NCI-H2171 treated with DMSO at 0.1 percent for 48 hours (cell line): ENCODE measurements around the gene GFOD2.

ENCODE experiments used
- DNase-seq: peaks from one replicate; lab custom pipeline; 2025; lab: John Stamatoyannopoulos, UW

Gene GFOD2

DNA sequence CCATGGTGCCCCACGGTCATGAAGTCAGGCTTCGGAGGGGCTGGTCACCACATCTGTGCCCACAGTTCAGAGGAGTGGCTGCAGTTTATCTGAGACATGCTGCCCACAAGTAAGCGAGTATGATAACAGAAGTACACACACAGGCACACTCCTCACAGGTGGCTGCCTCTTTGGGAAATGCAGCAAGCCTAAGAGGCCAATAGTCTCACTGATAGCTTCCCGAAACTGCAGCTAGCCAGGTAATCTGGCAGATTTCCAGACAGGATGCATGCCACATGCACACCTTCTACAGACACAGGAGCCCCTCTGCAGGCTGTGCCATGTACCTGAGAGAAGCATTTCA lies 12.6 kb upstream of the GFOD2 start:
- no peak for DNase-seq

DNA sequence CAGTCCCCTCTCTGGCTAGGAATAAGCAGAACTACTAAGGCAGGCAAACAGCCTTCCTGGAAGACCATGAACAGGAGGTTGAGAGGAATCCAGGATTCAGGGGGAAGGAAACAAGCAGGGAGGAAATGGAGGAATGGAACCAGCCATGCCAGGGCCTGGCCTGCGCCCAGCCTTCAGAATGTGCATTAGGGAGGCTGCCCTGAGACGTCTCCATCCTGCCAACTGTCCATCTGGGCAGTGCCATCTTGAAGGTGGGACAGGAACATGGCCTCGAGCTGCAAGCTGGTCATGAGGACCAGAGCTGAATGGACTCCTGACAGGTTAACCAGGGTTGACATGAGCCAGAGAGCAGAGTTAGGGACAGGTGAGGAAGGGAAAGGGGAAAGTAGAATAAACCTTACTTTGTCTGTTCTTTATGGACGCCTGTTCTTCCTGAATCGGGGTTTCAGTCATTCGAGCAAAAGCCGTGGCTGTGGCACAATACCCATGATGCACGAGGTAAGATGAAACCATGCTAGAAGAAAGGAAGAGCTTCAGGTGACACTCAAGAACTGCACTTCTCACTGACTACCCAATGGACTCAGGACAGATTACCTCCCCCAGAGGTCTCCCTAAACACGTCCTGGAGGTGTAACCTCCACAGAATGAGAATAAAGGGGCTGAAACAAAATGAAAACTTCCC lies 12.1 kb upstream of the GFOD2 start:
- DNase-seq = no peak

DNA sequence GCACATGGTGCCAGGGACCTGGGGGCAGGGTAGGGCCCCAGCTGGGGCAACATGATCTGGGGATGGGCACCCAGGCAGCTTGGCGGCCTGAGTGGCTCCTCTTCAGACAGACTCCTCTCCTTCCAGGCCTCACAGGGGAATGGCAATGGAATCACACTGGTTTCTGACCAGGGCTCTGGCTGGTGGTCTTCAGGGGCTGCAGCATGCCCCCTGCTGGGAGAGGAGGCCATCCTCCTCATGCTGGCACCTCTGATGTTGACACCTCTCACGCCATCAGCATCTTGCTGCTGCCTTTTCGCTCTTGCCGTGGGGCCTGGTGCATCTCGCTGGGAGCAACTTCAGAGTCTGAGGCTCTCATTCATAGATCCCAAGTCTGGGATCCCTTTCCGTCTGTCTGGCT lies 11.2 kb upstream of the GFOD2 start:
- DNase-seq = no peak

DNA sequence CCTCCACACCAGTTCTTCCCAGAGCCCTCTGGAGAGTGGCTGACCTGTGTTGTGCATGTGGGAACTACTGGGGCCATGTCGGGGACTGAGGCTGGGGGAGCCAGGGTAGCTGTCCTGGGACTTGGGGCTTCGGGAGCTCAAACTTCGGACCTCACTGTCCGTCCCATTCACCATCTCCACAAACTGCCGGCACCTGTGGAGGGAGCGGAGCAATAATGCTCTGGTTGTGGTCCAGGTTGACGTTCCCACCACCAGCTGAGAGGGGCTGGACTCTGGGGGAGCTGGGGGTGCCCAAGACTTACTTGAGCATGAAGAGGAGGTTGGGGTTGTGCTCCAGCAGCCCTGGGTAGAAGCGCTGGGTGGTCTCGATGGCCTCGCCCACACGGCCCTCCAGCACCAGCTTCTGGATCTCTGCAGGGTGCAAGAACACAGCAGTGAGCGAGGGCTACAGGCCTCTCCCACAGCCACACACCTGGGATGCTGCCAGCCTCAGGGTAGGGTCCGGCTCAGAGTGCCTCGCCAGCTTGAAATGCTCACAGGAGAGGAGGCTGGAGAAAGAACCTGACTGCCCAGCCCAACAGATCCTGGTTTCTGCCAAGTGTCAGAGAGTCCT lies 10.6 kb upstream of the GFOD2 start:
- DNase-seq = no peak

DNA sequence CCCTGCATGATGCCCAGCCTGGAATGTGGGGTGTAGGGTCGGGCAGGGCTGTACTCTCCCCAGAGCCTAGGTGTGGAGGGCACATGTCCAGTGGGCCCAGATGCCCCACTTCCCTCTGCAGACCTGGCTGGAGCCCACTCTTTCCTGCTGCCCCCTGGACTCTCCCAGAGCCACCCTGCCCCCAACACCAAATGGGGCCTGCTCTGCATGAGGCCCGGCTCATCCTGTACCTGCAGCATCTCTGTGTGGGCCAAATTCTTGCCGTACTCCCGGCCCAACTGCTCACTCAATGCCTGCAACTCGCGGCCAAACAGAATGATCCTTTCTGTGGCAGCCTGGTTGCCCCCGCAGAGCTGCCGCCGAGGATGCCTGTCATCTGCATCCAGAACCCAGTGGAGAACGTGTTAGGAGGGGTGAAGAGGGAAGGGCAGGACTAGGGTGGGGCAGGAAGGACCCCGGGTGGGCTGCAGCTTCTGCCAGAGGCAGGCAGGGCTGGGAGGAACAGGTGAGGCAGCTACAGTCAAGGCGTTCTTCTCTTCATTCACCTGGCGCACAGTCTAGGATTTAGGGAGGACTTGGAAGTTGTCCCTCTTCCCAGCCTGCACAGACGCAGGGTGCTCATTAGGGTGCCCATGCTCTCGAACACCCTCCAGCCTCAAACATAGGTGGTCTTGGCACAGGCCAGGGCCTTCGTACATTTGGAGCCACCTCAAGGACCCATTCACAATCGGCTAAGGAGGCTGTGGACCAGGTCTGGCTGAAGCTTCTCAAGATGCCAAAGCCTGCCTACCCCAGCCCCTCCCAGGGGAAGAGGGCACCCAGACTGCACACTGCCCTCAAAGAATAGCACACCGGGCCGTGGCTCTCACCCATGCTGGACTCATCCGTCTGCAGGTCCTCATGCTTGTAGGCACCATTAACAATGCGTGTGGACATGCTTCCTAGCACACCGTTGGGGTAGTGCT lies 8.7 kb upstream of the GFOD2 start:
- DNase-seq = no peak

DNA sequence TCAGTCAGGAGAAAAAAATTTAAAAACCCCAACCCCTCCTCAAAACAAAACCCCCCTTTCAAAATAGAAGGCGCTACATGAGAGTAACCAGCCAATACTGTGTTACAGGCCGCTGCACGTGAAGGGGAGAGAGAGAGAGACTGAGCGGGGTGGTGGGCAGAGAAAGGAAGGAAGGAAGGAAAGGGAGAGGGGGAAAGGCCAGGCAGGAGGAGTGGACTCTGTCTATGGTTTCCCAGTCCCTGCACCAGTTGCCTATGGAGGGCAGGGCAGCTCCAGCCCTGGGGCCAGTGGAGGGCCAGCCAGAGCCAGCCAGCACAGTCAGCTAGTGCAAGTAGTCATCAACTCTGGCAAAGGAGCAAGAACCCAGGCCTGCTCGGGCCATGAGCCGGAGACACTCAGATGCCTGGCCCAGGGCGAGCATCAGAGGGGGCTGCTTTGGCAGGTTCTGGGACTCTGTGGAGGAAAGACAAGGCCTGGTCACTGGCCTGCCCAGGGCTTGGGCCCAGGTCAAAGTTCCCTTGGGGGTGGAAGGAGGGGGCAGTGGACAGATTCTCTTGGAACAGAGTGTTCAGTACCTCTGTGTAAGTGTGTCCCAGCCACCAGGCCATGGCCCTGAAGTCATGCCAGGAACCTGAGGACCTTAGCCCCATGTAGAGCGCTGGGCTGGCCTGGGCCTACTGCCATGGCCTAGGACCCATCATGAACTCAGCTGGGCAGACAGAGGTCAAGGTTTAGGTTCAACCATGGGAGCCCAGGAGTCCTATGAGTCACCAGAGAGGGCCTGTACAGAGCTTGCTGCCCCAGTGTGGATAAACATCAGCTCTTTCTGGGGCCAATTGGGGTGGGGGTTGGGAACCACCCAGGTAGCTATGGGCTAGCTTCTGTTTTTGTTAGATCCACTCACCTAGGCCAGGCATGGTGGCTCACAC lies 7.3 kb upstream of the GFOD2 start:
- DNase-seq = no peak

DNA sequence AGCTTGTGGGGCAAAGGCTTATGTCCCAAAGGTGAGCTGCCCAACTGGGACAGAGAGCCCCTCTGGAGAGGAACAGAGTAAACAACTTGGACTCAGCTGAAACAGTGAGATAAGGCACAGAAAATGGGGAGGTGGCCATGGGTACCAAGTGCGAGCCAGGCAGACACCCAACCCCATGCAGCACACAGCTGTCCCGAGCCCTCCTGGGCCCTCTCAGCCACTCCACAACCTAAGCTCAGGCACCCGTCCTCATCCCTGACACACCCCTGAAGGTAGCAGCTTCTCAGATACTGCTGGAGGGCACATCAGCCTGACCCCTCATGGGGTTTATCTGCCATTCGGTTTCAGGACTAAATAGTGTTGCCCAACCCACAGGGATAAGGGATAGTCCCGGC lies 4.8 kb upstream of the GFOD2 start:
- DNase-seq = no peak

DNA sequence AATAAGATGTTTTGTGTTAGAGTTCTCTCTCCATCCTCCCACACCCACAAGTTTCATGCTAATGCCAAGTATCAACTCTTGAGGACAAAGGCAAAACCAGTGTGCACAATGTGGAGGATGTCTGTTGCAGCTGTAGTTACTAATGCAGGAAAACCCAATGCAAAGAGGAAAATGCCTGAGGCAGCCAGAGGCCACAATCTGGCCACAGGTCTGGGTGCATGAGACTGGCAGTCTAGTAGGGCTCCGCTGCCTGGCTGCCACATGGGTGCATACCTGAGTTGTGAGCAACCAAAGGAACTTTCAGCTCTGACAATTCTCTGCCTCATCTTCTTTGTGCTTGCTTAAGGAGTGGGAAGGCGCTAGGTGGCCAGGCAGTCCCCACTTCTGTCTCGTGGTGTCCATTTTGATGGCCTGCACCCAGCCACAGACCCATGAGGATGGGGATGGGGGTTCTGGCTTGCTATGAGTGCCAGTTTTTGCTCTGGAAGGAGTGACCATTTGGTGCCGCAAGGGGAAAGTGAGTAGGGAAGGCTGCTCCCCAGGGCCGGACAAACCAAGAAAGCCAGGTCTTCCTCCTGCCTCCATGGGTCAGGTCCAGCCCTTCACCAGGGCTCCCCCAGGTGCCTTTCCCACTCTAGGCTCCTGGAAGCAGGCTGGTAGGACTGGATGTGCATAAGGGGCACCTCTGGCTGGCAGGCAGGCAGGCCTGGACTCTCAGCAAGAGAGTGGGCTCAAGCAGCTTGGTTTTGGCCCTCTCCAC lies 4.2 kb upstream of the GFOD2 start:
- no peak for DNase-seq

DNA sequence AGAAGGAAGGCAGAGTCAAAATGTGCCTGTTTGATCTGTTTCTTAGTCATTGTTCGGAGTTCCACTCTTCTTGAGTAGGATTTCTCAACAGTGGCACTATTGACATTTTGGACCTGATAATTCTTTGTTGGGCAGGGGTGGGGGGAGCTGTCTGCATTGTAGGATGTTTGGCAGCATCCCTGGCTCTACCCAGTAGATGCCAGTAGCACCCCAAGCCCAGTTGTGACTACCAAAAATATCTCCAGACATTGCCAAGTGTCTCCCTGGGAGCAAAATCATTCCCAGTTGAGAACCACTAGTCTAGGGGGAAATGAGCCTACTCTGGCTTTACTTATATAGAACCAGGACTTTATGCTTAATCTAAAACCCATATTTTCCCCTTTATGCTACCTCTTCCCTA lies 1.1 kb upstream of the GFOD2 start:
- no peak for DNase-seq

DNA sequence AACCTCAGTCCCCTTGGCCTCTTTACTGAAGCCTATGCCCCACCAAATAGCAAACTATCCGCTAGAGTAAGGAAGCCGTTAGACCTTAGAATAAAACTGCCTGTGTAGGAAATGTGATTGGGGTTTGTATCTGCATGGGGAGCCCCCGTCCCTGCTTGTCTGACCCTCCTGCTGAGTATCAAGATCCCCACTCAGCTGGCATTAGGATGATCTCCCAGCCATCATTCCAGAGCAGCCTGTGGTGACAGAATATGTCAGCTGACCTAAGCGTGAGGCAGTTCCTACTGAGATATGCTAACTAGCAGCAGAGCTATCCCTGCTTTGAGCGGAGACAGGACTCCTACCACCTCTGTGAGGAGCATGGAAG lies 645 bp upstream of the GFOD2 start:
- peak; percentile 30 for DNase-seq

DNA sequence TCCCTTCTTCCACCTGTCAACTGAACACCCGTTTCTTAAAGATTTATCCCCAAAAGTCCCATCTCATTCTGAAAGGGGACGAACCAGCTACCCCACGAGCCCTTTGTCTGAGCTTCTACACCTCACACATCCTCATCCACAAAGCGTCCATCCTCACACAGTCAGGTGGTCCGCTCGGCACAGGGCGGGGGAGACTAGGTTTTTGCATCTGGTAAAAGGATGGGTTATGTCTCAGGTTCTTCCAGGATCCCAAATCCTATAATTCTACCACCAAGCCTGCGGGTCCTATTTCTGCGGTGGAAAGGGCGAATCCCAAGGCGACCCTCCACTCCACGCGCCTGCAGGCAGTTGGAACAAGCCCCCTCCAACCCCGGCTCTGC lies 458 bp downstream of the GFOD2 start:
- peak; percentile 29 for DNase-seq

DNA sequence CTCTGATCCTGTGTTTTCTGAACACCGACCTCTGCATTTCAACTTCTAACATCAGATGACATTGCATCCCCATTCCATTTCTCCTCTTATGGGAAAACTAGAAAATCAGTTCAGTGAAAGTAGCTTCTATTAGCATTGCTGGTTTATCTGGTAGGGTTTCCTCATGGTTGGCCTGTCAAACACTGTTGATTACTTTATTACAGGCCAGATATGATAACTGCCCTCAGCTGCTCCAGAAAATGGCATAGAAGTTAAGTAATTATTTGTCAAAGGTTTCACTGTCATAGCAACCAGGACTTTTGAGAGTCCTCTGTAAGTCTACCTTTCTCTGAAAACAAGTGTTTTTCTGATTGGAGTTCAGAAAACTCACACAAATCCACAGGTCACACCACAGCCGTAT lies 3.0 kb downstream of the GFOD2 start:
- no peak for DNase-seq

DNA sequence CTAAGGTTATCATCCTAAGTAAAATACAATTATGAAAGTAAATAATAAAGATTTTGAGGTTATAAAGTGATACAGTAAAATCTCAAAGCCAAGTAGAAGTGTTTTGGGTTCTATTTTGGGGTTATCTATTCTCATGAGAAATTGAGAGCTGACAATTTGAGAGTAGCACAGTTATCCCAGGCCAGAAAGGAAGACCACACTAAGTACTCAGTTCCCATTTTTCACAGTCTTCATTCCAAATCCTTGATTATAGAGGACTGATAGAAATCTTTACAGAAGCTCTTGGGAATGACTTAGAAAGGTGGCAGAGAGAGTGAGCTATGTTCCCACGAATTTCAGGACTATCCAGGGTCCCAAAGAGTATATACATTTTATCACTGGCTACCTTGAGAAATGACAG lies 4.6 kb downstream of the GFOD2 start:
- no peak for DNase-seq

DNA sequence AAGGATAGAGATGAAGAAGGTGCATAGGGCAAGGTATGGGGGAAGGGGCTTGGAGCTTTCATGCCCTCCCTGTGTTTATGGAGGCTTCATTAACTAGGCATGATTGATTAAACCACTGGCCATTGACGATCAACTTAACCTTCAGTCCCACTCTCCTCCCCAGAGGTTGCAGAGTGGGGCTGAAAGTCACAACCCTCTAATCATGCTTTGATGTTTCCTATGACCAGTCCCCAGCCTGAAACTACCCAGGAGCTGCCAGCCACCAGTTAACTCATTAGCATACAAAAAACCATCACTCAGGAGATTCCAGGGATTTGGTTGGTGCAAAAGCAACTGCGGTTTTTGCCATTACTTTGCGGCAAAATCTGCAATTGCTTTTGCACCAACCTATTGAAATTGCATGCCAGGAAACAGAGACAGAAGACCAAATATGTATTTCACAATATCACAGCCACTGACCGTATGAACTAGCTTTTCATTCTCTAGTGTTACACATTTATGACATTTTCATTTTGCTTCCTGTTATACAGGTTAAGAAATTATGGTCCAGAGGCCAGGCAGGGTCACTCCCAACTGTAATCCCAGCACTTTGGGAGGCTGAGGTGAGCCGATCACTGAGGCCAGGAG lies 5.4 kb downstream of the GFOD2 start:
- DNase-seq = no peak

DNA sequence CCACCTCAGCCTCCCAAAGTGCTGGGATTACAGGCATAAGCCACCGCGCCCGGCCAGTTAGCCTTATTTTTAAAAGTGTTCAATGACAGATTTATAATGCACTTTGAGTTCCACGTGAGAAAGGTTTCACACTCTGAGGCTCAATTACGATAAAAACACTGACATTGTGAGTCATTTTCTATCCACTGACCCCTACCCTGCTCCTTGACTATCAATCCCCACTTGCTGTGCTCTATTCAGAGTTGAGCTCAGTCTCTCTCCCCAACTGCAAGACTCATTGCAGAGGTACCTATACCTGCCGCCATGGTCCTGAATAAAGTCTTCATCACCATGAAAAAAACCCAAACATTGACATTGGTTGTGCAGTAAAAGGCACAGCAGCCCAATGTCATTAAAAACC lies 8.5 kb downstream of the GFOD2 start:
- DNase-seq = no peak

DNA sequence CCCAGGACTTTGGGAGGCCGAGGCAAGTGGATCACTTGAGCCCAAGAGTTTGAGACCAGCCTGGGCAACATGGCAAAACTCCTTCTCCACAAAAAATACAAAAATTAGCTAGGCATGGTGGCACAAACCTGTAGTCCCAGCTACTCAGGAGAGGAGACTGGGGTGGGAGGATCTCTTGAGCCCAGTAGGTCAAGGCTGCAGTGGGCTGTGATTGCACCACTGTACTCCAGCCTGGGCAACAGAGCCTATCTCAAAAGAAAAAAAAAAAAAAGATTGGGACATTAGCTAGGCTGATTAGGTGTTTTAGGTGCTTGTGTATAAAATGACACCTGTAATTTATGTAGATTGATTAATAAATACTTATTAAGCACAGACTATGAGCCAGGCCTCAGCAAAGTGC lies 10.1 kb downstream of the GFOD2 start:
- DNase-seq = no peak

DNA sequence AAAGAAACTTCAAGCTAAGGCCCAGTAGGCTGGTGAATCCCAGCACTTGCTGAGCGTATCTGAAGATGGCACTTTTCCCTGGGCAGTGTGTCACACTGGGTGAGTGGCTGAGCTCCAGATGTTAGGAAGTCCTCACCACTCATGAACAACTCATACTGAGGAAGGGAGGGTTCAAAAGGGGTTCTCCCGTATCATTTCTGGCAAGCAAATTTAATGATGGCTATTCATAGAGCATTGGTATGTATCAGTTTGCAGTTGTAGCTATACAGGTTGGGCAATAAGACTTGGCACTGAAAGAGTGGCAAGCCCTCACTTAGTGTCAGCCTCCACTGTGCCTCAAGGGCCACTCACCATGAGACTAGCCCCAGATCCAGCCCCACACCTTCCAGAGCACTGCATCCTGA lies 10.7 kb downstream of the GFOD2 start:
- DNase-seq = no peak

DNA sequence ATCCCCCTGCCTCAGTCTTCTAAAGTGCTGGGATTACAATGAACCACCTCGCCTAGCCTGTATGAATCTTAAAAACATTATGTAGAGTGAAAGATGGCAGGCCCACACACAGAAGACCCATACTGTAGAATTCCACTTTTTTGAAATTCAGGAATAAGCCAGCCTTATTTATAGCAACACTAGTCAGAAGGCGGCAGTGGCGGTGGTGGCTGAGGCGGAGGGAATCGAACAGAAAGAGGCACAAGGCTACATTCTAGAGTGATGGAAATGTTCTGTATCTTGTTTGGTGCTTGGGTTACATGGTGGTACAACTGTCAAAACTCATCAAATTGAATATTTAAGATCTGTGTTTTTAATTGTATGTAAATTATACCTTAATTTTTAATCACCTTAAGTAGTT lies 11.3 kb downstream of the GFOD2 start:
- no peak for DNase-seq

DNA sequence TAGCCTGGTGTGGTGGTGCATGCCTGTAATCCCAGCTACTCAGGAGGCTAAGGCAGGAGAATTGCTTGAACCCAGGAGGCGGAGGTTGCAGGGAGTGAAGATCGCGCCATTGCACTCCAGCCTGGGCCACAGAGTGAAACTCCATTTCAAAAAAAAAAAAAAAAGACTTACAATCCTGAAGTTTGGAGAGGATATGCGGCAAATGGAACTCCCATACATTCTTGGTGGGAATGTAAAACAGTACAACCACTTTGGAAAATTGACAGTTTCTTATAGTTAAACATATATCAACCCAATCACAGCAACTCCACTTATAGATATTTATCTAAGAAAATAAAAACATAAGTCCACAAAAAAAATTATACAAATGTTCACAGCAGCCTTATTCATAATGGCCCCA lies 11.9 kb downstream of the GFOD2 start:
- no peak for DNase-seq

DNA sequence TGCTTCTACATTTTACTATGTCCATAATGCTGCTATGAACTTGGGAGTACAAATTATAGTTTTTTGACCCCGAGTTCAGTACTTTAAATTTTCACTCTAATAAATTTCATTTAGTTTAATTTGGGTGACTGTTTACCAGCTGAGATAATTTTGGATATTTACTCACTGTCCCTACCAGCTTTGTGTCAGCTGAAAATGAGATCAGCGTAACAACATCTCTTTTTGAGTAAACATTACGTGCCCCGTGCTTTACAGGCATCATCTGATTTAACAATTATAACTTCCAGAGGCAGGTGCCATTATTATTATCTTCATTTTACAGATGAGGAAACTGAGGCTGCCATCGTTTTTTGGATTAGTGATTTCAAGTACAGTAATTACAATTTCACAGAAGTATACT lies 15.0 kb downstream of the GFOD2 start:
- DNase-seq = no peak

DNA sequence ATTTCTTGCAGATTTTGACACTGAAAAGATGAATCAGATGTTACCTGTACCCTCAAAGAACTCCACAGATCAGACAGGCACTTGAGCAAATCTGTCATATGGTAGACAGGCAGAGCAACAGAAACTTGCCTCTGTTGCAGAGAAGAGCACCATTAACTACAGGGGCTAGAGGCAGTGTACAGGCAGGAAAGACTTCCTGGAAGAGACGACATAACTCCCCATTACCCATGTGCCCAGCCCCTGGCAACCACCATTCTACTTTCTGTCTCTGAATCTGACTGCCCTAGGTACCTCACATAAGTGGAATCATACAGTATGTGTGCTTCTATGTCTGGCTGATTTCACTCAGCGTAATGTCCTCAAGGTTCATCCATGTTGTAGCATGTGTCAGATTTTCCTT lies 15.5 kb downstream of the GFOD2 start:
- no peak for DNase-seq
